ENCODE measurements around the gene ABCB7.

DNA sequence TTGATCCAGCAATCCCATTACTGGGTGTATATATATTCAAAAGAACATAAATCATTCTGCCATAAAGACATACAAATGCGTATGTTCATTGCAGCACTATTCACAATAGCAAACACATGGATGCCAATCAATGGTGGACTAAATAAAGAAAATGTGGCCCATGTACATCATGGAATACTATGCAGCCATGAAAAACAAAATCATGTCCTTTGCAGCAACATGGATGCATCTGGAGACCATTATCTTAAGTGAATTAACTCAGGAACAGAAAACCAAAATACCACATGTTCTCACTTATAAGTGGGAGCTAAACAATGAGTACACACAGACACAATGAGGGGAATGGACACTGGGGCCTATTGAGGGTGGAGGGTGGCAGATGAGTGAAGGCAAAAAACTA, 81.6 kb downstream of the ABCB7 start:
- TF ChIP-seq CTCF (conservative IDR thresholded peaks at IDR 0.05; ENCODE audit: low read depth, low read length) = no peak
- no peak for TF ChIP-seq RFX5 (IDR thresholded peaks at IDR 0.05; ENCODE audit: low read depth, low read length)
- no peak for TF ChIP-seq POLR2A (IDR thresholded peaks at IDR 0.05; ENCODE audit: low read depth, low read length)
- no peak for TF ChIP-seq MXI1 (IDR thresholded peaks at IDR 0.05; ENCODE audit: borderline replicate concordance, low read depth, low read length)
- no peak for TF ChIP-seq SMC3 (IDR thresholded peaks at IDR 0.05; ENCODE audit: low read depth, low read length)
- TF ChIP-seq CHD1 (IDR thresholded peaks at IDR 0.05; ENCODE audit: low read depth, low read length) = no peak
- TF ChIP-seq MAFK (IDR thresholded peaks at IDR 0.05; ENCODE audit: low read depth, low read length) = no peak
- TF ChIP-seq CEBPB (IDR thresholded peaks at IDR 0.05; ENCODE audit: low read depth, low read length) = no peak
- no peak for TF ChIP-seq NFE2L2 (IDR thresholded peaks at IDR 0.05; ENCODE audit: low read depth, low read length)
- no peak for TF ChIP-seq MAZ (IDR thresholded peaks at IDR 0.05; ENCODE audit: borderline replicate concordance, low read depth, low read length)
- TF ChIP-seq, protein P1, sequence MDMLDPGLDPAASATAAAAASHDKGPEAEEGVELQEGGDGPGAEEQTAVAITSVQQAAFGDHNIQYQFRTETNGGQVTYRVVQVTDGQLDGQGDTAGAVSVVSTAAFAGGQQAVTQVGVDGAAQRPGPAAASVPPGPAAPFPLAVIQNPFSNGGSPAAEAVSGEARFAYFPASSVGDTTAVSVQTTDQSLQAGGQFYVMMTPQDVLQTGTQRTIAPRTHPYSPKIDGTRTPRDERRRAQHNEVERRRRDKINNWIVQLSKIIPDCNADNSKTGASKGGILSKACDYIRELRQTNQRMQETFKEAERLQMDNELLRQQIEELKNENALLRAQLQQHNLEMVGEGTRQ (IDR thresholded peaks at IDR 0.05; ENCODE audit: low read depth, low read length) = no peak
- TF ChIP-seq BHLHE40 (IDR thresholded peaks at IDR 0.05; ENCODE audit: low read depth, low read length) = no peak
- no peak for TF ChIP-seq RAD21 (IDR thresholded peaks at IDR 0.05; ENCODE audit: low read length)
- no peak for TF ChIP-seq RCOR1 (IDR thresholded peaks at IDR 0.05; ENCODE audit: insufficient replicate concordance, low read length)

Measured in IMR-90 (cell line).